Esophagus muscularis mucosa (tissue), 4 donors: ENCODE data around the gene RBM19. TPM values are rescaled to one million over a fixed set of nuclear protein-coding genes. Genes with fewer than 3 reads are reported as not detected.

Source experiments
- DNase-seq: peaks from one replicate; pipeline ENCODE4 v3.0.0-alpha.2; 2017; ENCODE audit errors: extremely low spot score
- H3K27ac ChIP-seq, 4 donors: fragments of 200-600 bp; sonication (generic); replicated peaks in 1 of 4; 1 replicate in 3 of 4; 2 replicates in 1 of 4; pipeline ENCODE4 v1.5.1; 2016 to 2019; ENCODE audit warnings: mild to moderate bottlenecking in 1 of 4
- H3K27me3 ChIP-seq, 4 donors: fragments of 200-600 bp; sonication (generic); one replicate each; pipeline versions ENCODE4 v1.5.1 to v1.6.0; 2016 to 2019
- H3K36me3 ChIP-seq, 4 donors: fragments of 200-600 bp; sonication (generic); one replicate each; pipeline ENCODE4 v1.5.1; 2016 to 2019
- H3K4me1 ChIP-seq, 4 donors: fragments of 200-600 bp; sonication (generic); one replicate each; pipeline ENCODE4 v1.5.1; 2016 to 2019
- H3K4me3 ChIP-seq, 4 donors: fragments of 200-600 bp; sonication (generic); 1 replicate in 2 of 4; 2 replicates in 2 of 4; pipeline ENCODE4 v1.5.1; 2016 to 2019; ENCODE audit warnings: mild to moderate bottlenecking in 4 of 4, moderate library complexity in 1 of 4
- H3K9me3 ChIP-seq, 4 donors: fragments of 200-600 bp; sonication (generic); 1 replicate in 3 of 4; 2 replicates in 1 of 4; pipeline ENCODE4 v1.5.1; 2016 to 2019
- CTCF ChIP-seq, 3 experiments: fragments of 200-600 bp in 2 of 3; fragments of 450-650 bp in 1 of 3; sonication (generic) in 2 of 3; IDR thresholded peaks; one replicate each; pipeline ENCODE4 v1.5.1; 2017 to 2019; ENCODE audit warnings: antibody characterized with exemption in 3 of 3, mild to moderate bottlenecking in 2 of 3, moderate library complexity in 1 of 3
- EP300 ChIP-seq: sonication (generic); formaldehyde crosslinking; IDR thresholded peaks from one replicate; pipeline ENCODE4 v1.6.1; 2017; ENCODE audit warnings: antibody characterized with exemption
- POLR2A ChIP-seq: fragments of 450-650 bp; IDR thresholded peaks from one replicate; pipeline ENCODE4 v1.6.1; 2017; ENCODE audit warnings: antibody characterized with exemption, moderate library complexity, mild to moderate bottlenecking, low read depth
- POLR2AphosphoS5 ChIP-seq, 2 donors: sonication (generic); formaldehyde crosslinking; IDR thresholded peaks; one replicate each; pipeline ENCODE4 v1.6.1; 2017; ENCODE audit warnings: antibody characterized with exemption in 2 of 2
- WGBS: methylation state at CpG from one replicate; pipeline ENCODE4 v1.1.5; 2018; 5-methylcytosine and 5-hydroxymethylcytosine counted together
- intact Hi-C: fragments of 100-400 bp; cut with DNase I; formaldehyde crosslinking; loops from one replicate; pipeline ENCODE4 v1.15.1; 2023
- total RNA-seq, 4 donors: library from RNA; depleted of rRNA; stranded (reverse); fragments of >200 nt; gene quantifications; one replicate each; pipeline versions ENCODE4 v1.1.0 to v1.2.1, GENCODE V29; 2016

RBM19 gene
- total RNA-seq, 4 donors from 2014 or later: 26.7 to 40.0 (median 27.4) TPM

- intact Hi-C loops: no loop called here
- WGBS: 99% methylated on average over 9 of the region's 9 CpGs
- H3K4me1 ChIP-seq: peaks cover 0 to 5% (median 3%) of the 10 kb centered on the region in 4 donors
- no peak for DNase-seq
- TF ChIP-seq CTCF (IDR thresholded peaks at IDR 0.05) (no peak), POLR2AphosphoS5 (IDR thresholded peaks at IDR 0.05) (no peak), POLR2A (no peak), EP300 (no peak)
- H3K9me3 ChIP-seq: no peaks in the 10 kb centered on the region
- H3K27me3 ChIP-seq: no peaks in the 10 kb centered on the region
- H3K36me3 ChIP-seq: peaks cover 0 to 35% (median 10%) of the 10 kb centered on the region in 4 donors
- H3K27ac ChIP-seq: no peak overlapping the region
- no peak overlapping the region for H3K4me3 ChIP-seq
These were observed 79.4 kb downstream of the RBM19 start for GRCh38 chr12:113886721-113887120.

GRCh38 chr12:113884392-113884791 lies 81.7 kb downstream of the RBM19 start:
- WGBS: 92% methylated on average over 3 of the region's 3 CpGs
- H3K9me3 ChIP-seq: no peaks in the 10 kb centered on the region
- no peaks in the 10 kb centered on the region for H3K4me1 ChIP-seq
- intact Hi-C loops: no loop called here
- no peak overlapping the region for H3K4me3 ChIP-seq
- no peak overlapping the region for H3K27ac ChIP-seq
- H3K27me3 ChIP-seq: no peaks in the 10 kb centered on the region
- TF ChIP-seq CTCF (IDR thresholded peaks at IDR 0.05): no peak
- peaks cover 0 to 47% (median 10%) of the 10 kb centered on the region in 4 donors for H3K36me3 ChIP-seq
- DNase-seq: no peak

GRCh38 chr12:113882690-113883089 lies 83.4 kb downstream of the RBM19 start:
- Histone ChIP-seq H3K4me3 (no peak overlapping the region), H3K36me3 (peaks cover 0 to 44% (median 4%) of the 10 kb centered on the region in 4 donors), H3K9me3 (no peaks in the 10 kb centered on the region), H3K4me1 (no peaks in the 10 kb centered on the region), H3K27me3 (no peaks in the 10 kb centered on the region), H3K27ac (no peak overlapping the region)
- intact Hi-C loops: no loop called here
- TF ChIP-seq EP300 (no peak), POLR2AphosphoS5 (IDR thresholded peaks at IDR 0.05) (no peak), POLR2A (no peak), CTCF (IDR thresholded peaks at IDR 0.05) (no peak)
- WGBS: 85% methylated on average over 2 of the region's 2 CpGs
- DNase-seq: no peak

- H3K4me1 ChIP-seq: no peaks in the 10 kb centered on the region
- no peak overlapping the region for H3K27ac ChIP-seq
- H3K9me3 ChIP-seq: no peaks in the 10 kb centered on the region
- WGBS: 82% methylated on average over 23 of the region's 23 CpGs
- H3K27me3 ChIP-seq: no peaks in the 10 kb centered on the region
- H3K36me3 ChIP-seq: peaks cover 0 to 44% (median 4%) of the 10 kb centered on the region in 4 donors
- intact Hi-C loops: no loop called here
- H3K4me3 ChIP-seq: no peak overlapping the region
- no peak for TF ChIP-seq POLR2AphosphoS5 (IDR thresholded peaks at IDR 0.05)
- no peak for TF ChIP-seq CTCF (IDR thresholded peaks at IDR 0.05)
- no peak for TF ChIP-seq POLR2A
- no peak for TF ChIP-seq EP300
- no peak for DNase-seq
These were observed 84.8 kb downstream of the RBM19 start for GRCh38 chr12:113880988-113881962.
